ENCODE measurements around the gene RPA4. TPM values are rescaled to one million over a fixed set of nuclear protein-coding genes. Genes with fewer than 3 reads are reported as not detected.

Gene RPA4
- total RNA-seq, 2 experiments from 2014 or later = 0.14 TPM; not detected in 1

DNA sequence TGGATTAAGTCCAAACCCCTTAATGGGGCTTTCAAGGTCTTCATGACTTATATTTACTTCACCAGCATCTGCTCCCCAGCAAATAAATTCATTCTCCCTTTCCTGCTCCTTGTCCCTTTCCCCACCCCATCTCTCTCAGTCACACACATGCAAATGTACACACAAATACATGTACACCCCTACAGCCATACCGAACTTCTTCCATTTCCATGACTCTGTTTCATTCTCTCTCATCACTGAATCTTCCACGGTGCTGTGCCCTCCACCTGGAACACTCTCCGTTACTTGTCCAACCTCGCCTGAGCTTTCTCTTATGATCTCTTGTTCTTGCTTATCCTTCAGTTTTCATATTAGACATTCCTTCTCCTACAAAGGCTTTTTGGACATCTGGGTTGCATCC is 22.0 kb upstream of the RPA4 start:
- no peak for ATAC-seq (ENCODE audit: poor library complexity)
- no peak overlapping the region for H3K4me3 ChIP-seq (ENCODE audit: low read length)
- Mint-ChIP-seq H3K4me1 (ENCODE audit: low read depth) (peaks cover 8% of the 10 kb centered on the region), H3K27me3 (no peaks in the 10 kb centered on the region), H3K27ac (no peak overlapping the region), H3K9me3 (no peaks in the 10 kb centered on the region), H3K4me3 (no peak overlapping the region), H3K36me3 (ENCODE audit: low read depth) (no peaks in the 10 kb centered on the region)
- ChIA-PET POLR2A (no interaction called here), CTCF (no interaction called here)
- intact Hi-C loops (cut with DNase I, micrococcal nuclease) = no loop called here
- TF ChIP-seq, protein P1, sequence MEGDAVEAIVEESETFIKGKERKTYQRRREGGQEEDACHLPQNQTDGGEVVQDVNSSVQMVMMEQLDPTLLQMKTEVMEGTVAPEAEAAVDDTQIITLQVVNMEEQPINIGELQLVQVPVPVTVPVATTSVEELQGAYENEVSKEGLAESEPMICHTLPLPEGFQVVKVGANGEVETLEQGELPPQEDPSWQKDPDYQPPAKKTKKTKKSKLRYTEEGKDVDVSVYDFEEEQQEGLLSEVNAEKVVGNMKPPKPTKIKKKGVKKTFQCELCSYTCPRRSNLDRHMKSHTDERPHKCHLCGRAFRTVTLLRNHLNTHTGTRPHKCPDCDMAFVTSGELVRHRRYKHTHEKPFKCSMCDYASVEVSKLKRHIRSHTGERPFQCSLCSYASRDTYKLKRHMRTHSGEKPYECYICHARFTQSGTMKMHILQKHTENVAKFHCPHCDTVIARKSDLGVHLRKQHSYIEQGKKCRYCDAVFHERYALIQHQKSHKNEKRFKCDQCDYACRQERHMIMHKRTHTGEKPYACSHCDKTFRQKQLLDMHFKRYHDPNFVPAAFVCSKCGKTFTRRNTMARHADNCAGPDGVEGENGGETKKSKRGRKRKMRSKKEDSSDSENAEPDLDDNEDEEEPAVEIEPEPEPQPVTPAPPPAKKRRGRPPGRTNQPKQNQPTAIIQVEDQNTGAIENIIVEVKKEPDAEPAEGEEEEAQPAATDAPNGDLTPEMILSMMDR (IDR thresholded peaks at IDR 0.05) = no peak
- no peaks in the 10 kb centered on the region for H3K27me3 ChIP-seq (ENCODE audit: control insufficient read depth in 1 of 2, insufficient read depth in 2 of 2, low read length in 2 of 2)
- H3K36me3 ChIP-seq (ENCODE audit: insufficient read depth, low read length) = no peaks in the 10 kb centered on the region
- H3K9me3 ChIP-seq (ENCODE audit: control insufficient read depth in 1 of 2, insufficient read depth in 1 of 2, low read length in 2 of 2) = no peaks in the 10 kb centered on the region
- no peak for DNase-seq
- H3K27ac ChIP-seq (ENCODE audit: low read depth in 1 of 2, low read length in 2 of 2) = no peak overlapping the region
- H3K4me1 ChIP-seq (ENCODE audit: insufficient read depth, low read length) = no peaks in the 10 kb centered on the region

DNA sequence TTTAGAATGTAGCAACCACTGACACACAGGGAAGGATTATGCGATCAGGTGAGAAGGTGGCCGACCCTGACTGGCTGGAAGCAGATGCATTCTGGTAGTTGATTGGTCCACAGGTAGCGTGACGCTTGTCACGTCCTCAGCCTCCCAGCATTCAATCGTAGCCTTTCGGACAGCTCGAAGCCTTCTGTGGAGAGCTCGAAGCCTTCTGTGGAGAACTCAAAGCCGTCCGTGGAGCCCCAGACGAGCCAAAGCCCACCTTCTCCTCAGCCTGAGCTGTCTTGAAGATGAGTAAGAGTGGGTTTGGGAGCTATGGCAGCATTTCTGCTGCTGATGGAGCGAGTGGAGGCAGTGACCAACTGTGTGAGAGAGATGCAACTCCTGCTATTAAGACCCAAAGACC is 319 bp downstream of the RPA4 start:
- H3K27ac ChIP-seq (ENCODE audit: low read depth in 1 of 2, low read length in 2 of 2) = no peak overlapping the region
- Mint-ChIP-seq H3K9me3 (no peaks in the 10 kb centered on the region), H3K27ac (no peak overlapping the region), H3K36me3 (ENCODE audit: low read depth) (peaks cover 8% of the 10 kb centered on the region), H3K4me1 (ENCODE audit: low read depth) (no peaks in the 10 kb centered on the region), H3K4me3 (no peak overlapping the region), H3K27me3 (no peaks in the 10 kb centered on the region)
- CTCF ChIA-PET = no interaction called here
- no peak overlapping the region for H3K4me3 ChIP-seq (ENCODE audit: low read length)
- TF ChIP-seq, protein P1 (IDR thresholded peaks at IDR 0.05) = no peak
- POLR2A ChIA-PET = no interaction called here
- intact Hi-C loops (cut with DNase I, micrococcal nuclease) = no loop called here
- H3K36me3 ChIP-seq (ENCODE audit: insufficient read depth, low read length) = peaks cover 7% of the 10 kb centered on the region
- H3K27me3 ChIP-seq (ENCODE audit: control insufficient read depth in 1 of 2, insufficient read depth in 2 of 2, low read length in 2 of 2) = no peaks in the 10 kb centered on the region
- H3K9me3 ChIP-seq (ENCODE audit: control insufficient read depth in 1 of 2, insufficient read depth in 1 of 2, low read length in 2 of 2) = no peaks in the 10 kb centered on the region
- no peaks in the 10 kb centered on the region for H3K4me1 ChIP-seq (ENCODE audit: insufficient read depth, low read length)
- DNase-seq (no peak), ATAC-seq (ENCODE audit: poor library complexity) (no peak)

- Histone ChIP-seq H3K4me3 (ENCODE audit: low read length) (no peak overlapping the region), H3K36me3 (ENCODE audit: insufficient read depth, low read length) (no peaks in the 10 kb centered on the region), H3K27me3 (ENCODE audit: control insufficient read depth in 1 of 2, insufficient read depth in 2 of 2, low read length in 2 of 2) (no peaks in the 10 kb centered on the region), H3K27ac (ENCODE audit: low read depth in 1 of 2, low read length in 2 of 2) (no peak overlapping the region), H3K9me3 (ENCODE audit: control insufficient read depth in 1 of 2, insufficient read depth in 1 of 2, low read length in 2 of 2) (no peaks in the 10 kb centered on the region), H3K4me1 (ENCODE audit: insufficient read depth, low read length) (no peaks in the 10 kb centered on the region)
- Mint-ChIP-seq H3K27me3 (no peaks in the 10 kb centered on the region), H3K9me3 (no peaks in the 10 kb centered on the region), H3K4me1 (ENCODE audit: low read depth) (no peaks in the 10 kb centered on the region), H3K36me3 (ENCODE audit: low read depth) (peaks cover 5% of the 10 kb centered on the region), H3K27ac (no peak overlapping the region), H3K4me3 (no peak overlapping the region)
- TF ChIP-seq, protein P1 (IDR thresholded peaks at IDR 0.05) = no peak
- ChIA-PET POLR2A (no interaction called here), CTCF (no interaction called here)
- intact Hi-C loops (cut with DNase I, micrococcal nuclease) = no loop called here
- ATAC-seq (ENCODE audit: poor library complexity) = no peak
- DNase-seq = no peak
Measured at GRCh38 chrX:96889726-96890125, 6.0 kb downstream of the RPA4 start.
